Activated CD4-positive, alpha-beta T cell treated with anti-CD3 and anti-CD28 coated beads for 1 hour (primary cell): ENCODE results near the gene TAF6L.
"Not testable (repeated sequence)": the region's sequence is repeated elsewhere in the genome, so short reads cannot be mapped to it uniquely, and the experiment has no call there.

ENCODE experiments used
- DNase-seq: peaks from one replicate; pipeline ENCODE4 v3.0.0-alpha.2; 2020

The TAF6L gene

GRCh38 chr11:62771144-62772021 lies at the start of gene TAF6L:
Gene TAF6L, plus strand, starts transcription at chr11:62771396. Its CDS starts 4,388 bp downstream, at chr11:62775784.
- DNase-seq = peak; percentile 84

GRCh38 chr11:62721994-62722393 lies 49.2 kb upstream of the TAF6L start:
- no peak for DNase-seq

GRCh38 chr11:62724171-62724570 lies 47.0 kb upstream of the TAF6L start:
- no peak for DNase-seq

GRCh38 chr11:62725646-62726045 lies 45.5 kb upstream of the TAF6L start:
- no peak for DNase-seq

GRCh38 chr11:62726156-62726914 lies 44.9 kb upstream of the TAF6L start:
- peak; percentile 19 for DNase-seq

GRCh38 chr11:62726915-62727164 lies 44.4 kb upstream of the TAF6L start:
- no peak for DNase-seq

GRCh38 chr11:62727165-62727871 lies 43.9 kb upstream of the TAF6L start, which contains the start of gene HNRNPUL2:
Gene HNRNPUL2, minus strand, starts transcription at chr11:62727457. Its CDS starts 301 bp downstream, at chr11:62727156.
- peak; percentile 98 for DNase-seq

- peak; percentile 68 for DNase-seq
Measured at GRCh38 chr11:62727872-62728170, 43.4 kb upstream of the TAF6L start.

- peak; percentile 70 for DNase-seq
Measured at GRCh38 chr11:62728171-62728988, 42.8 kb upstream of the TAF6L start, which contains the start of gene TTC9C. Gene TTC9C, plus strand, starts transcription at chr11:62728486. Its CDS starts 363 bp downstream, at chr11:62728849.

- DNase-seq = not testable (repeated sequence)
Measured at GRCh38 chr11:62730076-62730475, 41.1 kb upstream of the TAF6L start.

GRCh38 chr11:62732830-62733229 lies 38.4 kb upstream of the TAF6L start:
- DNase-seq = no peak

- no peak for DNase-seq
Measured at GRCh38 chr11:62737196-62737595, 34.0 kb upstream of the TAF6L start.

GRCh38 chr11:62747475-62748160 lies 23.6 kb upstream of the TAF6L start:
- DNase-seq = no peak

GRCh38 chr11:62749931-62750330 lies 21.3 kb upstream of the TAF6L start:
- DNase-seq = not testable (repeated sequence)

GRCh38 chr11:62752177-62752785 lies 18.9 kb upstream of the TAF6L start:
- DNase-seq = no peak

- DNase-seq = no peak
Measured at GRCh38 chr11:62752994-62753735, 18.0 kb upstream of the TAF6L start.

GRCh38 chr11:62753736-62754603 lies 17.2 kb upstream of the TAF6L start, which contains the start of gene ZBTB3:
Gene ZBTB3, minus strand, starts transcription at chr11:62754160. Its CDS starts 496 bp downstream, at chr11:62753664.
- DNase-seq = peak; percentile 91

GRCh38 chr11:62755086-62755615 lies 16.0 kb upstream of the TAF6L start:
- no peak for DNase-seq
